Right lobe of liver (tissue), 4 donors: ENCODE data around the gene KHDRBS2.
"Not testable (repeated sequence)": the region's sequence is repeated elsewhere in the genome, so short reads cannot be mapped to it uniquely, and the experiment has no call there.

ENCODE experiments used
- POLR2A ChIP-seq: fragments of 450-650 bp; IDR thresholded peaks from one replicate; pipeline ENCODE4 v1.6.1; 2017; ENCODE audit warnings: antibody characterized with exemption, mild to moderate bottlenecking
- TF ChIP-seq, protein P1 (sequence below), 4 donors: fragments of 200-600 bp in 3 of 4; fragments of 450-650 bp in 1 of 4; IDR thresholded peaks; one replicate each; pipeline versions ENCODE4 v1.5.1 to v1.8.0; 2016 to 2022; ENCODE audit warnings: antibody characterized with exemption in 4 of 4, mild to moderate bottlenecking in 2 of 4
- donor health status: DM: no; HTN: no; CAD: no.
- donor health status: DM: no; HTN: no; CAD: no.
- donor health status: DM: no; HTN: yes; CAD: no.

DNA sequence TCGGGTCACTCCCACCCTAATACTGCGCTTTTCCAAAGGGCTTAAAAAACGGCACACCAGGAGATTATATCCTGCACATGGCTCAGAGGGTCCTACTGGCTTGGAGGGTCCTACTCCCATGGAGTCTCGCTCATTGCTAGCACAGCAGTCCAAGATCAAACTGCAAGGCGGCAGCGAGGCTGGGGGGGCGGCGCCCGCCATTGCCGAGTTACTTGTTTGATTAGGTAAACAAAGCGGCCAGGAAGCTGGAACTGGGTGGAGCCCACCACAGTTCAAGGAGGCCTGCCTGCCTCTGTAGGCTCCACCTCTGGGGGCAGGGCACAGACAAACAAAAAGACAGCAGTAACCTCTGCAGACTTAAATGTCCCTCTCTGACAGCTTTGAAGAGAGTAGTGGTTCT, 516.6 kb downstream of the KHDRBS2 start:
- TF ChIP-seq, protein P1, sequence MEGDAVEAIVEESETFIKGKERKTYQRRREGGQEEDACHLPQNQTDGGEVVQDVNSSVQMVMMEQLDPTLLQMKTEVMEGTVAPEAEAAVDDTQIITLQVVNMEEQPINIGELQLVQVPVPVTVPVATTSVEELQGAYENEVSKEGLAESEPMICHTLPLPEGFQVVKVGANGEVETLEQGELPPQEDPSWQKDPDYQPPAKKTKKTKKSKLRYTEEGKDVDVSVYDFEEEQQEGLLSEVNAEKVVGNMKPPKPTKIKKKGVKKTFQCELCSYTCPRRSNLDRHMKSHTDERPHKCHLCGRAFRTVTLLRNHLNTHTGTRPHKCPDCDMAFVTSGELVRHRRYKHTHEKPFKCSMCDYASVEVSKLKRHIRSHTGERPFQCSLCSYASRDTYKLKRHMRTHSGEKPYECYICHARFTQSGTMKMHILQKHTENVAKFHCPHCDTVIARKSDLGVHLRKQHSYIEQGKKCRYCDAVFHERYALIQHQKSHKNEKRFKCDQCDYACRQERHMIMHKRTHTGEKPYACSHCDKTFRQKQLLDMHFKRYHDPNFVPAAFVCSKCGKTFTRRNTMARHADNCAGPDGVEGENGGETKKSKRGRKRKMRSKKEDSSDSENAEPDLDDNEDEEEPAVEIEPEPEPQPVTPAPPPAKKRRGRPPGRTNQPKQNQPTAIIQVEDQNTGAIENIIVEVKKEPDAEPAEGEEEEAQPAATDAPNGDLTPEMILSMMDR (IDR thresholded peaks at IDR 0.05): not testable (repeated sequence)
- not testable (repeated sequence) for TF ChIP-seq POLR2A
